K562 (cell line): ENCODE measurements around the gene MYBPHL. TPM values are rescaled to one million over a fixed set of nuclear protein-coding genes. Genes with fewer than 3 reads are reported as not detected.
A peak's percentile ranks its signal among the peaks of the same experiment; 100 is the strongest.

Experiments
- ATAC-seq: fragments of 200-7000 bp; cut with Tn5 transposase; 3 replicates; pipeline ENCODE4 v1.9.1; 2020; ENCODE audit warnings: moderate library complexity
- BruUV-seq: library from RNA; stranded (reverse); fragments of 400-500 nt; replicated peaks from 2 replicates; lab custom pipeline; 2021; lab: Mats Ljungman, UMichigan
- CTCF ChIA-PET: fragments of 300-600 bp; formaldehyde crosslinking; extraction: SDS; loops from one replicate; lab custom pipeline; 2021; ENCODE audit warnings: low intra/inter-chr PET ratio; lab: Yijun Ruan, JAX
- POLR2A ChIA-PET: fragments of 300-600, 350-650 bp; sonication (Branson Sonifier 250); formaldehyde crosslinking; extraction: SDS; loops from one replicate; lab custom pipeline; 2021; ENCODE audit warnings: antibody characterized with exemption, inconsistent platforms; lab: Yijun Ruan, JAX
- DNase-seq, 4 experiments: peaks; one replicate each; pipeline versions ENCODE4 v3.0.0 to v3.0.0-alpha.2; 2011 to 2018; ENCODE audit warnings: low spot score in 3 of 4, mixed read lengths in 3 of 4; ENCODE audit errors: extremely low read depth in 1 of 4
- FAIRE-seq: peaks from 2 replicates; lab custom pipeline; 2011; peaks lifted over from hg19 to GRCh38; lab: Jason Lieb, UNC
- H2AFZ ChIP-seq: 2 replicates; pipeline ENCODE4 v1.6.0; 2011; ENCODE audit warnings: low read depth, low read length, control low read depth, inconsistent platforms
- H3K27ac ChIP-seq: fragments of 200-600 bp; 3 replicates; pipeline ENCODE4 v1.8.0; 2011; ENCODE audit warnings: low read depth, mild to moderate bottlenecking, control low read depth, inconsistent platforms, low read length, moderate library complexity, mixed read lengths; ENCODE audit errors: extremely low read depth
- H3K27me3 ChIP-seq, 2 experiments: fragments of 300-600 bp in 1 of 2; 2 replicates in 1 of 2; 3 replicates in 1 of 2; pipeline versions ENCODE4 v1.6.0 to v1.8.0; 2011; ENCODE audit warnings: inconsistent platforms in 2 of 2, low read length in 2 of 2, mild to moderate bottlenecking in 1 of 2, mixed read lengths in 1 of 2, moderate library complexity in 1 of 2; ENCODE audit not compliant: control insufficient read depth in 2 of 2, insufficient read depth in 2 of 2
- H3K36me3 ChIP-seq: fragments of 300-600 bp; 3 replicates; pipeline ENCODE4 v1.8.0; 2011; ENCODE audit warnings: mild to moderate bottlenecking, low read length, inconsistent platforms; ENCODE audit not compliant: control insufficient read depth, insufficient read depth
- H3K4me1 ChIP-seq, 2 experiments: fragments of 200-600 bp in 1 of 2; replicated peaks in 1 of 2; 2 replicates in 1 of 2; 3 replicates in 1 of 2; pipeline versions ENCODE4 v1.5.1 to v1.8.0; 2011; ENCODE audit warnings: inconsistent platforms in 2 of 2, low read length in 2 of 2, mild to moderate bottlenecking in 1 of 2, mixed read lengths in 1 of 2, moderate library complexity in 1 of 2; ENCODE audit not compliant: control insufficient read depth in 2 of 2, insufficient read depth in 2 of 2
- H3K4me2 ChIP-seq: 2 replicates; pipeline ENCODE4 v1.6.1; 2011; ENCODE audit warnings: low read length, control low read depth, inconsistent platforms, mixed read lengths; ENCODE audit not compliant: insufficient read depth
- H3K4me3 ChIP-seq: fragments of 200-600 bp; sonication (generic), shearing (Covaris generic); 2 replicates; pipeline ENCODE4 v1.5.1; 2016; ENCODE audit warnings: control low read depth, inconsistent platforms
- H3K79me2 ChIP-seq: fragments of 200-600 bp; 3 replicates; pipeline ENCODE4 v1.8.0; 2011; ENCODE audit warnings: low read length, inconsistent platforms; ENCODE audit not compliant: control insufficient read depth, insufficient read depth
- H3K9ac ChIP-seq, 2 experiments: 2 replicates each; pipeline versions ENCODE4 v1.6.0 to v1.6.1; 2011; ENCODE audit warnings: low read depth in 2 of 2, low read length in 2 of 2, control low read depth in 1 of 2, inconsistent platforms in 1 of 2, mild to moderate bottlenecking in 1 of 2, mixed read lengths in 1 of 2; ENCODE audit not compliant: insufficient read depth in 1 of 2
- H3K9me1 ChIP-seq: one replicate; pipeline ENCODE4 v1.6.0; 2011; ENCODE audit warnings: inconsistent platforms, mild to moderate bottlenecking, low read length, moderate library complexity; ENCODE audit not compliant: control insufficient read depth, insufficient read depth
- H3K9me3 ChIP-seq: replicated peaks from 2 replicates; pipeline ENCODE4 v1.5.1; 2011; ENCODE audit warnings: low read depth, low read length, inconsistent platforms; ENCODE audit not compliant: control insufficient read depth, insufficient read depth
- H4K20me1 ChIP-seq: replicated peaks from 2 replicates; pipeline ENCODE4 v1.6.1; 2011; ENCODE audit warnings: low read length, inconsistent platforms, mixed read lengths; ENCODE audit not compliant: control insufficient read depth, insufficient read depth
- MECOM ChIP-seq: fragments of 250-450 bp; sonication (Bioruptor Pico); IDR thresholded peaks from 2 replicates; pipeline ENCODE4 v1.8.0; 2022; ENCODE audit warnings: inconsistent platforms
- NR2C1 ChIP-seq, 2 experiments: fragments of 450-650 bp; IDR thresholded peaks; 2 replicates each; pipeline ENCODE4 v1.6.1; 2017; ENCODE audit warnings: mild to moderate bottlenecking in 2 of 2, antibody characterized with exemption in 1 of 2, inconsistent platforms in 1 of 2, missing compliant biosample characterization in 1 of 2, missing genetic modification characterization in 1 of 2
- WGBS: fragments of 100-300 bp; shearing (Covaris generic); methylation state at CpG from one replicate; pipeline ENCODE4 v1.1.6; 2016; ENCODE audit warnings: low coverage, mixed read lengths; ENCODE audit not compliant: insufficient coverage; ENCODE audit errors: missing lambda C conversion rate; 5-methylcytosine and 5-hydroxymethylcytosine counted together
- in situ Hi-C: fragments of 300-500 bp; cut with MboI; formaldehyde crosslinking; loops from 4 replicates; pipeline ENCODE4 v1.15.0; 2018; ENCODE audit warnings: inconsistent platforms, mixed read lengths
- intact Hi-C: fragments of 100-400 bp; cut with micrococcal nuclease; formaldehyde crosslinking; loops from 2 replicates; pipeline ENCODE4 v1.14.2; 2022
- polyA plus RNA-seq, 8 experiments: library from polyadenylated mRNA; depleted of rRNA in 4 of 8; stranded (reverse) in 5 of 8; unstranded in 3 of 8; fragments of >200 nt; fragmentation: Nextera tagmentation in 2 of 8; fragmentation: Illumina TruSeq in 1 of 8; extraction: Ambion mirVana in 2 of 8; extraction: Trizol in 1 of 8; gene quantifications; 2 replicates each; pipeline versions ENCODE4 v1.2.1 to v1.2.3, GENCODE V29; 2011 to 2014; ENCODE audit warnings: inconsistent platforms in 1 of 8, missing spikeins in 1 of 8
- total RNA-seq, 7 experiments: library from RNA; depleted of rRNA in 6 of 7; stranded (reverse); fragments of >200 nt in 6 of 7; fragmentation: Illumina TruSeq in 2 of 7; extraction: Trizol in 2 of 7; gene quantifications; 2 replicates each; pipeline versions ENCODE4 v1.2.1 to v1.2.3, GENCODE V29; 2011 to 2021; ENCODE audit warnings: low replicate concordance in 1 of 7
- TF ChIP-seq, protein P1 (sequence below): sonication (generic); formaldehyde crosslinking; IDR thresholded peaks from 2 replicates; pipeline ENCODE4 v1.8.0; 2023; ENCODE audit warnings: mild to moderate bottlenecking, missing genetic modification reagents
- TF ChIP-seq, protein P2 (sequence below), 3 experiments: fragments of 200-800 bp in 1 of 3; fragments of 250-450 bp in 1 of 3; fragments of 450-650 bp in 1 of 3; sonication (Bioruptor Pico) in 1 of 3; sonication (Bioruptor generic) in 1 of 3; formaldehyde crosslinking in 1 of 3; IDR thresholded peaks; 2 replicates each; pipeline versions ENCODE4 v1.6.1 to v1.8.0; 2016 to 2022; ENCODE audit warnings: mild to moderate bottlenecking in 2 of 3, missing genetic modification characterization in 2 of 3, missing compliant biosample characterization in 1 of 3, moderate library complexity in 1 of 3

The MYBPHL gene
- total and polyA plus RNA-seq, 9 of the 15 experiments (the other 6 are each of a cell fraction or from before 2014, with no cell fraction given) = 0.20 to 1.9 (median 0.33) TPM

DNA sequence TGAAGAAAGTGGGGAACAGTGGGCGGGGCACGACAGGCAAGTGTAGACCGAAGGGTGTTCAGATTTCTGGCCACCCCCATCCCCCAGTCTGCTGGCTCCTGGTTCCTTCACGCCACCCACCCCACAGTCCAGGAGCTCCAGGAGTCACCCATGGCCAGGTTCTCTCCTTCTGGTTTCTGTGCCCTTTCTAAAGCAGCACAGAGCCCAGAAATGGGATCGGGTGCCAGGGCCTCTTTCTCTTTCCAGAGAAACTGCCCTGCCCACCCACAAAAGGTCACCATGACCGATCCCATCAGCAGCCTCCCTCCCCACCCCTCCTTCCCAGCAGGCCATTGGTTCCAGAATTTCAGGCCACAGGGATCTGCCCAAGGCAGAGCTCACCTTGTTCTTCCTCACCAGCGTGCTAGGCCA is 60.7 kb downstream of the MYBPHL start:
- intact Hi-C loops = no loop called here
- CTCF ChIA-PET = no interaction called here

More for the DNA sequence above, 60.7 kb downstream of the MYBPHL start:
- ATAC-seq = no peak
- no peak overlapping the region for H2AFZ ChIP-seq
- in situ Hi-C loops = no loop called here
- H3K79me2 ChIP-seq = peaks cover 8% of the 10 kb centered on the region; the same call in 2 of the 3 replicates
- no peaks in the 10 kb centered on the region; the same call in 2 of the 3 replicates for H3K36me3 ChIP-seq
- WGBS = 51% methylated on average over 6 of the region's 7 CpGs
- no peak overlapping the region for H3K4me2 ChIP-seq
- H3K4me3 ChIP-seq = no peak overlapping the region
- H3K27ac ChIP-seq = no peak overlapping the region
- H3K9me3 ChIP-seq = no peaks in the 10 kb centered on the region
- no peaks in the 10 kb centered on the region for H3K9me1 ChIP-seq
- POLR2A ChIA-PET = interaction anchor here (1.2 to 3.6 kb wide), 3 partner anchors 8 to 10 kb away, joined by 4 to 19 read pairs (median 10); no protein-coding TSS in a partner anchor
- peak overlapping the region in 1 of 2 experiments; percentile 70; a peak in 1 of 4 replicates for H3K9ac ChIP-seq
- no TSS peak for BruUV-seq
- FAIRE-seq = no peak
- no peaks in the 10 kb centered on the region; the same call in 1 of the 2 replicates for H4K20me1 ChIP-seq
- DNase-seq = no peak
- peaks cover 20 to 49% of the 10 kb centered on the region in 2 experiments; a peak in 4 of 5 replicates for H3K4me1 ChIP-seq
- no peaks in the 10 kb centered on the region for H3K27me3 ChIP-seq
- TF ChIP-seq MECOM (no peak), NR2C1 (IDR thresholded peaks at IDR 0.05) (no peak), NR2C1 (tag; IDR thresholded peaks at IDR 0.05) (no peak)
- TF ChIP-seq, protein P1, sequence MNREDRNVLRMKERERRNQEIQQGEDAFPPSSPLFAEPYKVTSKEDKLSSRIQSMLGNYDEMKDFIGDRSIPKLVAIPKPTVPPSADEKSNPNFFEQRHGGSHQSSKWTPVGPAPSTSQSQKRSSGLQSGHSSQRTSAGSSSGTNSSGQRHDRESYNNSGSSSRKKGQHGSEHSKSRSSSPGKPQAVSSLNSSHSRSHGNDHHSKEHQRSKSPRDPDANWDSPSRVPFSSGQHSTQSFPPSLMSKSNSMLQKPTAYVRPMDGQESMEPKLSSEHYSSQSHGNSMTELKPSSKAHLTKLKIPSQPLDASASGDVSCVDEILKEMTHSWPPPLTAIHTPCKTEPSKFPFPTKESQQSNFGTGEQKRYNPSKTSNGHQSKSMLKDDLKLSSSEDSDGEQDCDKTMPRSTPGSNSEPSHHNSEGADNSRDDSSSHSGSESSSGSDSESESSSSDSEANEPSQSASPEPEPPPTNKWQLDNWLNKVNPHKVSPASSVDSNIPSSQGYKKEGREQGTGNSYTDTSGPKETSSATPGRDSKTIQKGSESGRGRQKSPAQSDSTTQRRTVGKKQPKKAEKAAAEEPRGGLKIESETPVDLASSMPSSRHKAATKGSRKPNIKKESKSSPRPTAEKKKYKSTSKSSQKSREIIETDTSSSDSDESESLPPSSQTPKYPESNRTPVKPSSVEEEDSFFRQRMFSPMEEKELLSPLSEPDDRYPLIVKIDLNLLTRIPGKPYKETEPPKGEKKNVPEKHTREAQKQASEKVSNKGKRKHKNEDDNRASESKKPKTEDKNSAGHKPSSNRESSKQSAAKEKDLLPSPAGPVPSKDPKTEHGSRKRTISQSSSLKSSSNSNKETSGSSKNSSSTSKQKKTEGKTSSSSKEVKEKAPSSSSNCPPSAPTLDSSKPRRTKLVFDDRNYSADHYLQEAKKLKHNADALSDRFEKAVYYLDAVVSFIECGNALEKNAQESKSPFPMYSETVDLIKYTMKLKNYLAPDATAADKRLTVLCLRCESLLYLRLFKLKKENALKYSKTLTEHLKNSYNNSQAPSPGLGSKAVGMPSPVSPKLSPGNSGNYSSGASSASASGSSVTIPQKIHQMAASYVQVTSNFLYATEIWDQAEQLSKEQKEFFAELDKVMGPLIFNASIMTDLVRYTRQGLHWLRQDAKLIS = no peak
- TF ChIP-seq, protein P2, sequence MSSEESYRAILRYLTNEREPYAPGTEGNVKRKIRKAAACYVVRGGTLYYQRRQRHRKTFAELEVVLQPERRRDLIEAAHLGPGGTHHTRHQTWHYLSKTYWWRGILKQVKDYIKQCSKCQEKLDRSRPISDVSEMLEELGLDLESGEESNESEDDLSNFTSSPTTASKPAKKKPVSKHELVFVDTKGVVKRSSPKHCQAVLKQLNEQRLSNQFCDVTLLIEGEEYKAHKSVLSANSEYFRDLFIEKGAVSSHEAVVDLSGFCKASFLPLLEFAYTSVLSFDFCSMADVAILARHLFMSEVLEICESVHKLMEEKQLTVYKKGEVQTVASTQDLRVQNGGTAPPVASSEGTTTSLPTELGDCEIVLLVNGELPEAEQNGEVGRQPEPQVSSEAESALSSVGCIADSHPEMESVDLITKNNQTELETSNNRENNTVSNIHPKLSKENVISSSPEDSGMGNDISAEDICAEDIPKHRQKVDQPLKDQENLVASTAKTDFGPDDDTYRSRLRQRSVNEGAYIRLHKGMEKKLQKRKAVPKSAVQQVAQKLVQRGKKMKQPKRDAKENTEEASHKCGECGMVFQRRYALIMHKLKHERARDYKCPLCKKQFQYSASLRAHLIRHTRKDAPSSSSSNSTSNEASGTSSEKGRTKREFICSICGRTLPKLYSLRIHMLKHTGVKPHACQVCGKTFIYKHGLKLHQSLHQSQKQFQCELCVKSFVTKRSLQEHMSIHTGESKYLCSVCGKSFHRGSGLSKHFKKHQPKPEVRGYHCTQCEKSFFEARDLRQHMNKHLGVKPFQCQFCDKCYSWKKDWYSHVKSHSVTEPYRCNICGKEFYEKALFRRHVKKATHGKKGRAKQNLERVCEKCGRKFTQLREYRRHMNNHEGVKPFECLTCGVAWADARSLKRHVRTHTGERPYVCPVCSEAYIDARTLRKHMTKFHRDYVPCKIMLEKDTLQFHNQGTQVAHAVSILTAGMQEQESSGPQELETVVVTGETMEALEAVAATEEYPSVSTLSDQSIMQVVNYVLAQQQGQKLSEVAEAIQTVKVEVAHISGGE (CRISPR knock-in tag; IDR thresholded peaks at IDR 0.05) = peak in 1 of 3 experiments; percentile 74; a peak in 1 of 6 replicates
